ENCODE data around the gene HIPK3. TPM values are rescaled to one million over a fixed set of nuclear protein-coding genes. Genes with fewer than 3 reads are reported as not detected.

The HIPK3 gene
- total and polyA plus RNA-seq, 2 donors: 35.7 to 60.7 TPM

DNA sequence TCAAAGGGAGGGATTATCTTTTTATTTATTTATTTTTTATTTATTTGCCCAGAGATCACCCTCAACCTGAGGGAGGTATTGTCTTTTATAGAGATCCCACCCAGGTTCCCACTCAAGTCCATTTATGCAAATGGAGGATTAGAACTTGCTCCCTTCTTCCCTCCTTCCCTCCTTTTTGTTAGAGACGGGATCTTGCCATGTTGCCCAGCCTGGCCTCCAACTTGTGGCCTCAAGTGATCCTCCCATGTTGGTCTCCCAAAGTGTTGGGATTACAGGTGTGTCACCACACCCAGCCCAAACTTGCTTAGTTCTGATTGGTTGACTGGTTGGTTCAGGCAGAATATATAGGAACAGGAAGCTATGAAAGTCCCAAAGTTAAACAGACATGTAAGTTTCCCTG is 51.9 kb downstream of the HIPK3 start:
- no peak for DNase-seq (ENCODE audit: low read depth in 6 of 9, low spot score in 9 of 9)
- H3K4me1 ChIP-seq (ENCODE audit: control insufficient read depth in 2 of 2, insufficient read depth in 2 of 2, low read length in 2 of 2): no peaks in the 10 kb centered on the region
- 98% methylated on average over 1 of the region's 1 CpG for WGBS
- H3K36me3 ChIP-seq (ENCODE audit: control insufficient read depth in 2 of 2, insufficient read depth in 2 of 2, low read length in 1 of 2): no peaks in the 10 kb centered on the region
- no peaks in the 10 kb centered on the region for H3K27me3 ChIP-seq (ENCODE audit: control insufficient read depth in 2 of 2, insufficient read depth in 1 of 2, low read length in 1 of 2)
- no peak overlapping the region for H3K27ac ChIP-seq (ENCODE audit: low read depth in 1 of 2, low read length in 1 of 2)
- H3K4me3 ChIP-seq (ENCODE audit: low read length in 2 of 2): no peak overlapping the region
- no peaks in the 10 kb centered on the region for H3K9me3 ChIP-seq (ENCODE audit: control insufficient read depth in 2 of 2, insufficient read depth in 1 of 2, low read length in 1 of 2)

DNA sequence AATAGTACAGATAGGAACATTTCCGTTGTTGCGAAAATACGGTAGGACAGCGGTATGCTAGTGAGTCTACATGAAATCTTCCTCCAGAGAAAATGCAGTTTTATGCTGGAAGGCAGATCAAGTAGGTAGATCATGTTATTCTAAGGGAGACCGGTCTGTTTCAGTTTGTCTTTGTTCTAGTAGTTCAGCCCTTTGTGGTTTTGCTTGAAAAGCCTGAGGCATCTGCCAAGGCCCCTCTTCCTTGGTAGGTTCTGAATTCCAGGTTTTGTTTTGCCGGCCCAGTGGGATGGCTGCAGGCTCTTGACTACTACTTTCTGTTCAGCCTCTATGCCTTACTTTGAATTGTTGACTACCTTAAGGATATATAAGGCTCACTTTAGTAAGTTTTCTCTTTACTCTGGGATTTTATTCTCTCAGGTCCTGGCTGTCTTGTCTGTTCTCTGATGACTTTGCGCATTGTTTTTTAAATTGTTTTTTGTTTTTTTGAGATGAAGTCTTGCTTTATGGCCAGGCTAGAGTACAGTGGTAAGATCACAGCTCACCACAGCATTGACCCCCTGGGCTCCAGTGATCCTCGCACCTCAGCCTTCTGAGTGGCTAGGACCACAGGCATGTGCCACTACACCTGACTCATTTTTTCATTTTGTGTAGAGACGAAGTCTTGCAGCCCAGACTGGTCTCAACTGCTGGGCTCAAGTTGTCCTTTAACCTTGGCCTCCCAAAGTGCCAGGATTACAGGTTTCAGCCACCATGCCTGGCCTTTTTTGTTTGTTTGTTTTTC is 53.7 kb downstream of the HIPK3 start:
- Histone ChIP-seq H3K36me3 (ENCODE audit: control insufficient read depth in 2 of 2, insufficient read depth in 2 of 2, low read length in 1 of 2) (no peaks in the 10 kb centered on the region), H3K4me3 (ENCODE audit: low read length in 2 of 2) (no peak overlapping the region), H3K27ac (ENCODE audit: low read depth in 1 of 2, low read length in 1 of 2) (no peak overlapping the region), H3K4me1 (ENCODE audit: control insufficient read depth in 2 of 2, insufficient read depth in 2 of 2, low read length in 2 of 2) (no peaks in the 10 kb centered on the region), H3K9me3 (ENCODE audit: control insufficient read depth in 2 of 2, insufficient read depth in 1 of 2, low read length in 1 of 2) (no peaks in the 10 kb centered on the region), H3K27me3 (ENCODE audit: control insufficient read depth in 2 of 2, insufficient read depth in 1 of 2, low read length in 1 of 2) (no peaks in the 10 kb centered on the region)
- peak in 1 of 9 donors; percentile 18 for DNase-seq (ENCODE audit: low read depth in 6 of 9, low spot score in 9 of 9)
- 83% methylated on average over 9 of the region's 9 CpGs for WGBS

- no peak for DNase-seq (ENCODE audit: low read depth in 6 of 9, low spot score in 9 of 9)
- Histone ChIP-seq H3K9me3 (ENCODE audit: control insufficient read depth in 2 of 2, insufficient read depth in 1 of 2, low read length in 1 of 2) (no peaks in the 10 kb centered on the region), H3K27ac (ENCODE audit: low read depth in 1 of 2, low read length in 1 of 2) (no peak overlapping the region), H3K27me3 (ENCODE audit: control insufficient read depth in 2 of 2, insufficient read depth in 1 of 2, low read length in 1 of 2) (no peaks in the 10 kb centered on the region), H3K4me3 (ENCODE audit: low read length in 2 of 2) (no peak overlapping the region), H3K4me1 (ENCODE audit: control insufficient read depth in 2 of 2, insufficient read depth in 2 of 2, low read length in 2 of 2) (no peaks in the 10 kb centered on the region), H3K36me3 (ENCODE audit: control insufficient read depth in 2 of 2, insufficient read depth in 2 of 2, low read length in 1 of 2) (no peaks in the 10 kb centered on the region)
- WGBS: over 99% methylated on average over 3 of the region's 3 CpGs
These were observed 54.5 kb downstream of the HIPK3 start for GRCh38 chr11:33311680-33312079.

- no peak overlapping the region for H3K27ac ChIP-seq (ENCODE audit: low read depth in 1 of 2, low read length in 1 of 2)
- WGBS: 98% methylated on average over 3 of the region's 3 CpGs
- no peaks in the 10 kb centered on the region for H3K36me3 ChIP-seq (ENCODE audit: control insufficient read depth in 2 of 2, insufficient read depth in 2 of 2, low read length in 1 of 2)
- DNase-seq (ENCODE audit: low read depth in 6 of 9, low spot score in 9 of 9): no peak
- no peaks in the 10 kb centered on the region for H3K27me3 ChIP-seq (ENCODE audit: control insufficient read depth in 2 of 2, insufficient read depth in 1 of 2, low read length in 1 of 2)
- H3K4me3 ChIP-seq (ENCODE audit: low read length in 2 of 2): no peak overlapping the region
- H3K9me3 ChIP-seq (ENCODE audit: control insufficient read depth in 2 of 2, insufficient read depth in 1 of 2, low read length in 1 of 2): no peaks in the 10 kb centered on the region
- no peaks in the 10 kb centered on the region for H3K4me1 ChIP-seq (ENCODE audit: control insufficient read depth in 2 of 2, insufficient read depth in 2 of 2, low read length in 2 of 2)
These were observed 58.6 kb downstream of the HIPK3 start for GRCh38 chr11:33315822-33316221.

DNA sequence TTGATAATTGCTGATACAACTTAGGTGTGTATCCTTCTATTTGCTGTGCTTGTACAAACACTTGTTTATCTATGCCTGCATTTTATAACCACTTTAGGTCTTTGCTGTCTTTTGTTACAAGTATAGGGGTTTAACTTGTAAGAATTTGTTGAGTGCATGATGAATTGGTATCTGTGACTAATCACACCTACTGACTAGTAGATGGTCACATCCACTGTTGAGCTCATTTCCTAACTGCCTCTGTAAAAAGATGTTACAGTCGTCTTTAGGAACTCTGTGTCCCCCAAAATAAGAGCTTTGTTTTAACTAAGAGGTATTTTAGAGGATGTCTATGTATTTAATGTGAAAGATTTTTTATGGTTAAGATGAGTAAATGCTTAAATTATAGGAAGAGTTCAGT is 60.5 kb downstream of the HIPK3 start:
- DNase-seq (ENCODE audit: low read depth in 6 of 9, low spot score in 9 of 9): no peak
- H3K4me1 ChIP-seq (ENCODE audit: control insufficient read depth in 2 of 2, insufficient read depth in 2 of 2, low read length in 2 of 2): no peaks in the 10 kb centered on the region
- H3K36me3 ChIP-seq (ENCODE audit: control insufficient read depth in 2 of 2, insufficient read depth in 2 of 2, low read length in 1 of 2): no peaks in the 10 kb centered on the region
- no peak overlapping the region for H3K4me3 ChIP-seq (ENCODE audit: low read length in 2 of 2)
- no peaks in the 10 kb centered on the region for H3K9me3 ChIP-seq (ENCODE audit: control insufficient read depth in 2 of 2, insufficient read depth in 1 of 2, low read length in 1 of 2)
- WGBS: 86% methylated on average over 1 of the region's 1 CpG
- H3K27ac ChIP-seq (ENCODE audit: low read depth in 1 of 2, low read length in 1 of 2): no peak overlapping the region
- no peaks in the 10 kb centered on the region for H3K27me3 ChIP-seq (ENCODE audit: control insufficient read depth in 2 of 2, insufficient read depth in 1 of 2, low read length in 1 of 2)

- DNase-seq (ENCODE audit: low read depth in 6 of 9, low spot score in 9 of 9): no peak
- Histone ChIP-seq H3K4me1 (ENCODE audit: control insufficient read depth in 2 of 2, insufficient read depth in 2 of 2, low read length in 2 of 2) (peaks cover 4 to 7% of the 10 kb centered on the region in 2 donors), H3K27ac (ENCODE audit: low read depth in 1 of 2, low read length in 1 of 2) (no peak overlapping the region), H3K4me3 (ENCODE audit: low read length in 2 of 2) (no peak overlapping the region), H3K9me3 (ENCODE audit: control insufficient read depth in 2 of 2, insufficient read depth in 1 of 2, low read length in 1 of 2) (no peaks in the 10 kb centered on the region), H3K27me3 (ENCODE audit: control insufficient read depth in 2 of 2, insufficient read depth in 1 of 2, low read length in 1 of 2) (no peaks in the 10 kb centered on the region), H3K36me3 (ENCODE audit: control insufficient read depth in 2 of 2, insufficient read depth in 2 of 2, low read length in 1 of 2) (no peaks in the 10 kb centered on the region)
- WGBS: 73% methylated on average over 1 of the region's 1 CpG
These were observed 63.0 kb downstream of the HIPK3 start for GRCh38 chr11:33320016-33320813.

GRCh38 chr11:33320814-33321330 is 63.7 kb downstream of the HIPK3 start:
- DNase-seq (ENCODE audit: low read depth in 6 of 9, low spot score in 9 of 9): no peak
- Histone ChIP-seq H3K4me3 (ENCODE audit: low read length in 2 of 2) (no peak overlapping the region), H3K27me3 (ENCODE audit: control insufficient read depth in 2 of 2, insufficient read depth in 1 of 2, low read length in 1 of 2) (no peaks in the 10 kb centered on the region), H3K9me3 (ENCODE audit: control insufficient read depth in 2 of 2, insufficient read depth in 1 of 2, low read length in 1 of 2) (no peaks in the 10 kb centered on the region), H3K36me3 (ENCODE audit: control insufficient read depth in 2 of 2, insufficient read depth in 2 of 2, low read length in 1 of 2) (no peaks in the 10 kb centered on the region), H3K27ac (ENCODE audit: low read depth in 1 of 2, low read length in 1 of 2) (no peak overlapping the region), H3K4me1 (ENCODE audit: control insufficient read depth in 2 of 2, insufficient read depth in 2 of 2, low read length in 2 of 2) (peaks cover 4 to 7% of the 10 kb centered on the region in 2 donors)
- WGBS: 72% methylated on average over 6 of the region's 6 CpGs

GRCh38 chr11:33321422-33321821 is 64.2 kb downstream of the HIPK3 start:
- no peak overlapping the region for H3K27ac ChIP-seq (ENCODE audit: low read depth in 1 of 2, low read length in 1 of 2)
- peaks cover 4 to 7% of the 10 kb centered on the region in 2 donors for H3K4me1 ChIP-seq (ENCODE audit: control insufficient read depth in 2 of 2, insufficient read depth in 2 of 2, low read length in 2 of 2)
- no peaks in the 10 kb centered on the region for H3K36me3 ChIP-seq (ENCODE audit: control insufficient read depth in 2 of 2, insufficient read depth in 2 of 2, low read length in 1 of 2)
- no peak overlapping the region for H3K4me3 ChIP-seq (ENCODE audit: low read length in 2 of 2)
- no peaks in the 10 kb centered on the region for H3K9me3 ChIP-seq (ENCODE audit: control insufficient read depth in 2 of 2, insufficient read depth in 1 of 2, low read length in 1 of 2)
- H3K27me3 ChIP-seq (ENCODE audit: control insufficient read depth in 2 of 2, insufficient read depth in 1 of 2, low read length in 1 of 2): no peaks in the 10 kb centered on the region
- DNase-seq (ENCODE audit: low read depth in 6 of 9, low spot score in 9 of 9): no peak

DNA sequence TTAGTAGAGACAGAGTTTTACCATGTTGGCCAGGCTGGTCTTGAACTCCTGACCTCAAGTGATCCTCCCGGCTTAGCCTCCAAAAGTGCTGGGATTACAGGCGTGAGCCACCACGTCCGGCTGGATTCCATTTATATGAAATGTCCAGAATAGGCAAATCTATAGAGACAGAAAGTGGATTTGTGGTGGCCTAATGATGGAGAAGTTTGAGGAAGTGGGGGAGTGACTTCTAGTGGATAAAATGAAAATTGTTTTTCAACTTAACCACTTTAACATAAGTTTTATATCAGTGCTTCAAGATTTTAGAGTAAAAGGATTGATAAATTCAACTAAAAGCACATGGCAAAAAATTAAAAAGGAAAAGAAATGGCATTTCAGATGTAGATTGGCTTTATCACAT is 66.2 kb downstream of the HIPK3 start:
- H3K9me3 ChIP-seq (ENCODE audit: control insufficient read depth in 2 of 2, insufficient read depth in 1 of 2, low read length in 1 of 2): no peaks in the 10 kb centered on the region
- no peak overlapping the region for H3K4me3 ChIP-seq (ENCODE audit: low read length in 2 of 2)
- no peak overlapping the region for H3K27ac ChIP-seq (ENCODE audit: low read depth in 1 of 2, low read length in 1 of 2)
- no peak for DNase-seq (ENCODE audit: low read depth in 6 of 9, low spot score in 9 of 9)
- WGBS: 97% methylated on average over 4 of the region's 4 CpGs
- H3K36me3 ChIP-seq (ENCODE audit: control insufficient read depth in 2 of 2, insufficient read depth in 2 of 2, low read length in 1 of 2): no peaks in the 10 kb centered on the region
- H3K27me3 ChIP-seq (ENCODE audit: control insufficient read depth in 2 of 2, insufficient read depth in 1 of 2, low read length in 1 of 2): no peaks in the 10 kb centered on the region
- peaks cover 4 to 7% of the 10 kb centered on the region in 2 donors for H3K4me1 ChIP-seq (ENCODE audit: control insufficient read depth in 2 of 2, insufficient read depth in 2 of 2, low read length in 2 of 2)

Data from thymus (tissue), 11 donors.